Dedifferentiated amniotic fluid mesenchymal stem cell (primary cell): Measurements from ENCODE around the gene DAW1.
"Not testable (repeated sequence)": the region's sequence is repeated elsewhere in the genome, so short reads cannot be mapped to it uniquely, and the experiment has no call there.

ENCODE experiments used
- DNase-seq: peaks from one replicate; pipeline ENCODE4 v3.0.0-alpha.2; 2016; ENCODE audit errors: extremely low spot score

The DAW1 gene

GRCh38 chr2:227908266-227909054, 37.0 kb downstream of the DAW1 start:
- no peak for DNase-seq

- no peak for DNase-seq
Measured at GRCh38 chr2:227914362-227914761, 42.9 kb downstream of the DAW1 start.

DNA sequence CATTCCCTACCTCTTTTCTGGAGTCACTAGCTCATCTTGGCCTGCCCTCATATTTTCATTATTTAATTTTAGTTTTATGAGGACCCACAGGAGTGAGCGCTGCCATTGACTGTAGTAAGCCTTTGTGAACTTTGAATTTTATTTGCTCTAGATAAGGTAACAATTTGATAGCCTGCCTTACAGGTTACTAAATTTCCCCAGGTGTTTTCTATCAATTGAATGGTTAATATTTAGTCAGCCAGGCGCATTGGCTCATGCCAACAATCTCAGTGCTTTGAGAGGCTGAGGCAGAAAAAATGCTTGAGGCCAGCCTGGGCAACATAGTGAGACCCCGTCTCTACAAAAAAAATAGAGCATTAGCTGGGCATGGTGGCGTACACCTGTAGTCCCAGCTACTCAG, 50.2 kb downstream of the DAW1 start:
- no peak for DNase-seq

DNA sequence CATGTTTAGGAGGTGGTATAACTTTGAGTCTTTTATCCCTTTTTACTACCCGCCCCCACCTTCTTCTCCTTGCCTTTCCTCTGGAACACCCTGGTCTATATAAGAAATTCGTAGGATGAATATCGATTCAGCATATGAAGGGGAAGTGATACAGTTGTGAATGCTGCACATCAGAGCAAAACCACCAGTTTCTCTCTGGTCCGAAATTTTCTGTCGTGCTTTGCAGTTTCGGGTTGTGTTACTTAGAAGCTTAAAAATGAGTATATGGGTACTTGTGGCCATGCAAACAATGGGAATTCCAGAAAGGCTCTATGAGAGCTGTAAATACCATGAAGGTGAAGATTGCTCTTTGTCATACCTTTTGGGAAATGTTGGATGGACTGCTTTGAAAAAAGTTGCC, 60.6 kb downstream of the DAW1 start:
- DNase-seq: no peak

DNA sequence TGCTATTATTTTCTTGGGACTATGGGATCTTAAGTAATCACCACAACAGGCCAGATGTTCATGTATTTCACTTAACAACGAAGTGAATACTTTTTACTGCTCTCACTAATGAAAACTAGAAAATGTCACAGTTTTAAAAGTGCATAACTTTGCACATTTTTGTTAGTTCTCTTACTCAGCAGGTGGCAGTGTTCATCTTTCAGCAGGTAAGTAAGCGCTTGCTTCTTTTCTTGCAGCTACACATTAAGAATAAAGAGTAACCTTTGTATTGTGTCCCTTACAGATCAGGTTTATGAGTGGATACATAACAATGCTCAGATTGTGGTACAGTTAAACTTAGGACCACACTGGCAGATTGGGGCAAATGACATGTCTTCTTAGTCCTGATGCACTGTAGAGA, 61.0 kb downstream of the DAW1 start:
- DNase-seq: no peak

GRCh38 chr2:227933884-227934283, 62.5 kb downstream of the DAW1 start:
- DNase-seq: no peak

- DNase-seq: not testable (repeated sequence)
Measured at GRCh38 chr2:227936249-227936648, 64.8 kb downstream of the DAW1 start.

GRCh38 chr2:227939271-227940027, 68.0 kb downstream of the DAW1 start:
- no peak for DNase-seq

DNA sequence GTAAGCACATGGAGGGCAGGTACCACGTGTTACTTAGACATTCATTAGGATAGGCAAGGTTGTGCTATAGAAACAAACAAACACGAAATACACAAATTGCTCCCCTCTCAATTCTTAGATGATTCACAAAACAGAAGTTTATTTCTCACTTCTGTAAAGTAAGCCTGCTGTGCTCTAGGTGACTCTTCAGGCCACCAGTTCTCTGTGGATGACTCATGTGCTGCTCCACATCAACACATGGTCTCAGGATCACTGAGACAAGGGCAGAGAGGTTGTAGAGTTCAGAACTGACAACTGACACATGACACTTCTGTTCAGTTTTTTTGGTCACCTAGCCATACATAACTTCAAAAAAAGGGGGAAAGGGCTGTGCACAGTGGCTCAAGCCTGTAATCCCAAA, 70.6 kb downstream of the DAW1 start:
- DNase-seq: no peak

GRCh38 chr2:227942965-227943364, 71.5 kb downstream of the DAW1 start:
- no peak for DNase-seq

DNA sequence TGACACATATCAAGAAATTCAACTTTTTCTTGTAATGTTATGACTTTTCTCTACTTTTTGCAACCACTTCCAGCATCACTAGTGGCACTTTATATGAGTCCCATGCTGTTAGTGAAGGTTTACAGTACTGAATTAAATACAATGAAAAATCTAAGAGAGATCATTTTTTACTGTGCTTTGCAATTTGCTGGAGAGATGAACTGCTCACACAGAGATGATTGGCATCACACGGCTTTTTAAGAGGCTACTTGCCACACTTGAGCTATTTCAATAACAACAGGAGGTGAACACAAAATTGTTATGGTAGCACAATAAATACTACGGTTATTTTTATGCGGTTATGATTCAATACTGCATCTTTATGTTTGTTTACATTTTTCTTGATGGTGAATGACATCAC, 88.9 kb downstream of the DAW1 start:
- DNase-seq: no peak

- DNase-seq: no peak
Measured at GRCh38 chr2:227971619-227972230, 100.3 kb downstream of the DAW1 start.

- no peak for DNase-seq
Measured at GRCh38 chr2:227973241-227973640, 101.8 kb downstream of the DAW1 start.
